T1000 (cell line): ENCODE data around the gene PARPBP.
"Not testable (repeated sequence)": the region's sequence is repeated elsewhere in the genome, so short reads cannot be mapped to it uniquely, and the experiment has no call there.

Experiments
- DNase-seq: peaks from one replicate; lab custom pipeline; 2025; ENCODE audit warnings: mixed read lengths; lab: John Stamatoyannopoulos, UW

Gene PARPBP

DNA sequence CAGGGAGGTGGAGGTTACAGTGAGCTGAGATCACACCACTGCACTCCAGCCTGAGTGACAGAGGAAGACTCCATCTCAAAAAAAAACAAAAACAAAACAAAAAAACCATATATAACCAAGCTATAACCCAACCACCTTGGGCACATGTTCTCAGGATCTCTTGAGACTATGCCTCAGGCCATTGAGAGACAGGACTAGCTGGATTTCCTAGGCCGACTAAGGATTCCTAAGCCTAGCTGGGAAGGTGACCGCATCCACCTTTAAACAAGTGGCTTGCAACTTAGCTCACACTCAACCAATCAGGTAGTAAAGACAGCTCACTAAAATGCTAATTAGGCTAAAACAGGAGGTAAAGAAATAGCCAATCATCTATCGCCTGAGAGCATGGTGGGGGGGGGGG is 35.2 kb downstream of the PARPBP start:
- not testable (repeated sequence) for DNase-seq

DNA sequence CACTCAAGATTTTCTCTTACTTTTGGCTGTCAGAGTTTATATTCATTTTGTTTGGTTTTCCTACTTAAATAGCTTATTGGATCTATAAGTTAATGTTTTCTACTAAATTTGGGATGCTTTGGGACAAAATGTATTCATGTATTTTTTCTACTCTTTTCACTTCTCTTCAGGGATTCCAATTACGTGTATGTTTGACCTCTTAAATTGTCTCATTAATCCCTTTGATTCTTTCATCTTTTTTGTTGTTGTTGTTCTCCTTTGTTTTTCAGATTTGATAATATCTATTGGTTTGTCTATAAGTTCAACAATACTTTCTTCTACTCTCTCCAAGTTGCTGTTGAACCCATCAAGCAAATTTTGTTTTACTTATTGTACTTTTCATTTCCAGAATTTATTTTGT is 43.4 kb downstream of the PARPBP start:
- DNase-seq, result no peak

DNA sequence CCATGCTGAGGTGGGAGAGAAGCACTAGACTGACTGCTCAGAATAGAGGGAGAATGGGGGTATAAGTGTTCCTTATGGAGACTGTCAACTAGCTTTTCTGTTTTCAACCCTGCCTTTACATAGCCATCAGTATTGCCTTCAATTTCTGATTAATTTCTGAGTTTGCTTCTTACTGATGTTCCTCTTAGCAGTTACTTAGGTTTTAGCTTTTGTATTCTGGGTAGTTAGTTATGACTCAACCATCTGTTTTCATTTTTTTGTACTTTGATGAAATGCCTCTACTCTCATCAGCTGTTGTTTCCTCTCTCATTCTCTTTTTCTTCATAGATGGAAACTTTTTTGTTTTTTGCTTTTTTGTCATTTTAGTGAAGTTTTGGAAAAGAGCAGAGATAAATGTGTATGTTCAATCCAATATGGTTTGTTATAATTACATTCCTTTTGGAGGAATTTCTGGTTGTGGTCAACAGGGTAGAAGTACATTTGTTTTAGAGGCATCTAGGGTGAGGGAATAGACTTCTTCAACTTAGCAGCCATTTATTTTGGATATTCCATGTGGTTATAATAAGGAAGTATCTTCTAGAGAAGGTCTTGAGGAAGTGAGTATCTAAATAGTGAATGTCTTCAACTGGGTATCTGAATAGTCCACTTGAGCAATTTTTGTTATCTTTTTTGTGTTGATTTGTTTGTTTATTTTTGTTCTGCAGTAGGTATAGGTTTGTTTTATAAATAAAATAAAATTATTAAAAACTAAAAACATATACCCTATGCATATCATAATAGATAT is 48.0 kb downstream of the PARPBP start:
- DNase-seq, result no peak

DNA sequence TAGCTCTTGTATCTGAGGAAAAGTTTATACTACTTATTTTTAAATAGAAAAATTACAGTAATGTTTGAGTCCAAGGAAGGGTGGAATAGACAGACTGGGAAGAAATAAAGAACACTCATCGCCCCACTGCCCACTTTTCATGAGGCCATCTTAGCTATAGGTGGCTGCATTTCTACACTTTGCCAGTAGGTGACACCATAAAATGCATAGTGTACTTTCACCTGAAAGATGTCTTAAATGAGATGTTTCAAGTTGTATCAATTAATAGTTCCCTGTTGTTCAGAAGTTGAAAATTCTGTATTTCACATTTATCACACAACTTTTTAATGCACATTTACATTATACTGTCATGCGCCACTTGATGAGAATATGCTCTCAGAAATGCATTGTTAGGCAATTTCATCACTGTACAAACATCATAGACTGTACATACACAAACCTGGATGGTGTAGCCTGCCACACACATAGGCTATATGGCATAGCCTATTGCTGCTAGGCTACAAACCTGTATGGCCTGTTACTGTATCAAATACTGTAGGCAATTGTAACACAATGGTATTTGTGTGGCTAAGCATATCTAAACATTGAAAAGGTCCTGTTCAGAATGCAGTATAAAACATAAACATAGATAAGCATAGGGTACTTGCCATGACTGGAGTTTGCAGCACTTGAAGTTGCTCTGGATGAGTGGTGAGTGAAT is 50.1 kb downstream of the PARPBP start:
- DNase-seq, result no peak

DNA sequence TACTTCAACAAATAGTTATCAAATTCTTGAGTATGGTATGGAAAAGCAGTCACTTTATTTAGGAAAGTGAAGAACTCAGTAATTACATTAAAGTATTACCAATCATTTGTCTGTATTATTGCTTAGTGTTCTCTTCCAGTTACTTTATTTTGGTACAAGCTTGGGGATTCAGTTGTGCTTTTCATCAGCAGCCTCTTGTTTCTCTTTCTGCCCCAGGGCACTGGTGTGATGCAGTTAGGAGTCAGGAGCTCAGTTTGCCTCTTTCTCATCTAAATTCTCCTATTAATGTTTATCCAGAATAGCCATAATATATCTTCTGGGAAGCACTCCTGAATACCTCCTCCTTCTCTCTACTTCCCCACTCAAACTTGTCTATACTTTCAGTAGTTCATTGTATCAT is 52.0 kb downstream of the PARPBP start:
- no peak for DNase-seq

DNA sequence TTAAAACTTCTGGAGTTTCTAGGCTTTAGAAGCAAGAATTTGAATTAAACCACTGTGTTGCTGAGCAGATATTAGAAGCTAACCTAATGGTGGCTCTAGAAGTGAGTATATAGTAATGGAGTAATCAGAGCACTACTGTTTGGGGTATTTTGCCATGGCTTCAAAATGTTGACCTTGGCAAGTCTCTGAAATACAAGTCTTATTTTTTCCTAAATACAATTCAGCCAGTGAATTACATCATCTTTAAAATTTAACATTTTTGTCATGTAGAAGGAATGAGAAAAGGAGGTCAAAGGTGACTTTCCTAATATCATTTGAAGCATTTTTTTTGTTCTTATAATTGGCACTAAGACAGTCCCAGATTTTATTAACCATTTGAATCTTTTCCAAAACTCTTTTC is 52.5 kb downstream of the PARPBP start:
- no peak for DNase-seq

DNA sequence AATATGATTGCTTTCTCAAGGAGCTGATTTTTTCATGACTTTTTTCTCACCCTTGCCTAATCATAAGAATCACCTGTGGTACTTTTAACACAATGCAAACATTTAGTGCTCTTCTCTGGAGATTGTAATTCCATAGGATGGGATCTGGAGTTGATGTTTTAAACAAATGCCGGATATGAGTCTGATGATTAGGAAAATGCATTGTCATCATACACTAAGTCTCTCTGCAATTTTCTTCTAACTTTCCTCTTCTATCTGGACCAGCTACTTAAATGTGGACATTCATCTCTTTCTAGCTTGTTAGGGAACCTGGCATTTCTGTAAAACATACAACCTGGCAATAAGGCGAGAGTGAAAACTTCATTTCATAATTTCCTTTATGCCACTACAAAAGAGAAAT is 54.1 kb downstream of the PARPBP start:
- DNase-seq, result no peak

DNA sequence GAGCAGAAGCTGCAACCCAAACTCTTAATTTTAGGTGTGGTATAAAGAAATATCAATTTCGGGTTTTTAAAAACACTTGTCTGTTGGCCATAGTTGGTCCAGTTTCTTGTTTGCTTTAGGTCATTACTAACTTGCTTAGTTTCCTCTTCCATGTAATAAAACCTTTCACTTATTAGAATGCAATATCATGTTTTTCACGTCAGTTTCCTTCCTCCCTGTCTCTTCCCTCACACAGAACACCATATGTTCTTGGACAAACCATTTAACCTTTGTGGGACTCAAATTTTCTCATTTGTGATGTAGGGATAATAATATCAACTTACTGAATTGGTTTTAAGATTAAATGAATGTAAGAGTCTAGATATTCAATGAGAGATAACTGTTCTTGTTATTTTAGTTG is 54.8 kb downstream of the PARPBP start:
- no peak for DNase-seq

DNA sequence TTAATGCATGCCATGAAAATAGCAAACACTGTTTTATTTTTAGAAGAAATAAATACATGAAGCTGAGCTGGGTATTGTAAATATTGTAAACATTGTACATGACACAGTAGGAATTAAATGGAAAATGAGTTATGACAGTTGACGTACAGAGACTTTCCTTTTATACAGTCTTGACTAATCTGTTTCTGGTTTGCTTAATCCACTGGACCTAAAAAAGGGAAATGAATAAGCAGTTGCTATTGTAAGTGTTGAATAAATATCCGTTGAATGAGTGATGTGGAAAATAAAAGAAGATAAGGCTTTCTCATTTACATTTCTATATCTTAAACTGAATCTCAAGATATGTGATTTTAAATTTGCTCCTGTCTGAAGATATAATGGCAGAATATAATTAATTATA is 62.7 kb downstream of the PARPBP start:
- no peak for DNase-seq

DNA sequence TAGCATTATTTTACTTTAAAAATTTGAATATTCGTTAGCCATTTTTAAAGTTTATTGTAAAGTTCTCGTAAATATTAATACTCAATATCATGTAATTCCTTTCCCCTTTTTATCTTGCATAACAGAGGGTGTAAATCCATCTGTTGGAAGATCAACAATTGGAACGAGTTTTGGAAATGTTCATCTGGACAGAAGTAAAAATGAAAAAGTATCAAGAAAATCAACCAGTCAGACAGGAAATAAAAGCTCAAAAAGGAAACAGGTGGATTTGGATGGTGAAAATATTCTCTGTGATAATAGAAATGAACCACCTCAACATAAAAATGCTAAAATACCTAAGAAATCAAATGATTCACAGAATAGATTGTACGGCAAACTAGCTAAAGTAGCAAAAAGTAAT is 75.8 kb downstream of the PARPBP start:
- no peak for DNase-seq

DNA sequence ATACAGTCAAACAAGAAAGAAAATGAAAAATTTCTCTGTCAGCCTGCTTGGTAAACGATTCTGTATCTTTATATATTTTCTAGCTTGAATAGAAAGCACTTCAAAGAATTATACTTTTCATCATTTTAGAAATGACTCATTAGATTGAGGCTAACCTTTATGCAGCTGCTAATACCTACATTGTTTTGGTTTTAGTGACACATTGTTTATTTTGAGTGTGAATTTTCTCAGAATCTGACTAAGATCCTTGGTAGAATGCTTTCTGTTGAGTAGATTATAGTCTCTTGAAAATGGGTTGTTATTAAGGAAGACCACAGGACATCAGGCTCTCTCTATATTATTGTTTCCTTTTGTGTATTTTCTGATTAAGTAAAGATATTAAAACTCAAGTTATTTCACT is 77.8 kb downstream of the PARPBP start, which contains the start of gene PMCH:
PMCH (minus strand) TSS at position 45 of the 400 bp plus-strand sequence. CDS start 63 bp downstream, outside the sequence.
- DNase-seq, result no peak

DNA sequence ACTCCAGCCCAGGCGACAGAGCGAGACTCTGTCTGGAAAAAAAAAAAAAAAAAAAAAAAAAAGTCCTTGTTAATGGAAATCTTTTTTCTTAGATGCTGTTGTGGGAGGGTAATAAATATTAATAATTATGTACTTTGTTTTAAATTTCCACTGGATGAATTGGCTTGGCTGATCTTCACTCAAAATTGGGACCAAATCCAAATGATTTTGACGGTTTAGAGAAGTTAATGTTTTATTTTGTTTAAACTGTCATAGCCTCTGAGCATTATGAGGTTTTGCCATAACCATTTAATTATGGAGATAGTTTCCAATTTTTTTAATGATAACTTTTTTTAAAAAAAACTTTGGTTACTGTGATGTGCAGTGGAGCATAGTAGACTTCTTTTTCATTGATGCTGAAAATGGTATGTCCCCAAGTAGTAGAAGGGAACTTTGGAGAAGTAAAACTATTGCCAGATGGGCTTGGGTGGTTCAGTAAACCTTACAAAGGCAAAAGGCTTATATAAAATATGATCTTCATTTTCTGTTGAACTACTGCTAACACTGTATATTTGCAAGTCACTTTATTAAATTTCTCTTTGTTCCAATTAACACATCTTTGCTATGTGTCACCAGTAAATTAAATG is 81.6 kb downstream of the PARPBP start:
- DNase-seq, result no peak

DNA sequence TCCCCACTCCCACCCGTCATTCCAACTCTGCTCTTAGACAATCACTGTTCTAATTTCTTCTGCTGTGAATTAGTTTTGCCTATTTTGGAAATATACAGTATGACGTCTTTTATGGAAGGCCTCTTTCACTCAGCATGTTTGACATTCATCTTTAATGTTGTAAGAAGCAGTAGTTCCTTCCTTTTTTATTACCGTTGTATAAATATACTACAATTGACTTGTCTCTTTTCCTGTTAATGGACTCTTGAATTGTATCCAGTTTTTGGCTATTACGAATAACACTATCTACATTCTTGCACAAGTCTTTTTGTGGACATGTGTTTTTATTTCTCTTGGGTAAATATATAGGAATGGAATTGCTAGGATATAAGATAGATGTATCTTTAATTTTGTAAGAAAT is 82.6 kb downstream of the PARPBP start:
- no peak for DNase-seq

DNA sequence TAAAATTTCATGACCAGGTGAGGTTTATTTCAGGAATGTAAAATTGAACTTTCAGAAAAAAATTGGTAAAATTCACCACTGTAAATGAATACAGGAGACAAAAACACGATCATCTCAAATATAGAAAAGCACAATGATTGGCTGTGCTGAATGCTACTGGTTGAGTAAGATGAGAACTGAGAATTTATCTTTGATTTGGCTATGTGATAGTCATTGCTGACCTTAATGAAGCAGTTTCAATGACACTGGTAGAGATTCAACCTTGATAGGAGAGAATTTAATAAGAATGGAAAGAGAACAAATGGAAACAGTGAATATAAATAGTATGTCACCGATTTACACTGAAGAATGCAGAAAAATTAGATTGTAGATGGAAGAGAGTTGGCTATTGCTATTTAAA is 84.0 kb downstream of the PARPBP start:
- no peak for DNase-seq

DNA sequence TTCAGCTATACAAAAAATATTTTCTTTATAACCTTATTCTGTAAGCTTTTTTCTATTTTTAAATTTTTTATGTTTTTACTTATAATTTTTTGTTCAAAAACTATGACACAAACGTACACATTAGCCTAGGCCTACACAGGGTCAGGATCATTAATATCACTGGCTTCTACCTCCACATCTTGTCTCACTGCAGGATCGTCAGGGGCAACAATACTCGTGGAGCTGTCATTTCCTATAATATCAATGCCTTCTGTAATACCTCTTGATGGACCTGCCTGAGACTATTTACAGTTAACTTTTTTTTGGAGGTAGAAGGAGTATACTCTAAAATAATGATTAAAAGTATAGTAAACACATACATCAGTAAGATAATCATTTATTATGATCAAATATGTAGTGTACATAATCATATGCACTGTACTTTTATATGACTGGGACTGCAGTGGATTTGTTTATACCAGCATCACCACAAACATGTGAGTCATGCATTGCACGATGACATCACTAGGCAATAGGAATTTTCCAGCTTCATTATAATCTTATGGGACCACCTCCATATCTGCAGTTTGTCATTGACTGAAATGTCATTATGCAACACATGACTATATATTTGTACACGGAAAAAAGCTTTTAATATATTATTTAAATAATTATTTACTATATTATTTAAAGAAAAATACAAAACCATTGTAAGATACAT is 96.2 kb downstream of the PARPBP start:
- DNase-seq, result peak; percentile 12

DNA sequence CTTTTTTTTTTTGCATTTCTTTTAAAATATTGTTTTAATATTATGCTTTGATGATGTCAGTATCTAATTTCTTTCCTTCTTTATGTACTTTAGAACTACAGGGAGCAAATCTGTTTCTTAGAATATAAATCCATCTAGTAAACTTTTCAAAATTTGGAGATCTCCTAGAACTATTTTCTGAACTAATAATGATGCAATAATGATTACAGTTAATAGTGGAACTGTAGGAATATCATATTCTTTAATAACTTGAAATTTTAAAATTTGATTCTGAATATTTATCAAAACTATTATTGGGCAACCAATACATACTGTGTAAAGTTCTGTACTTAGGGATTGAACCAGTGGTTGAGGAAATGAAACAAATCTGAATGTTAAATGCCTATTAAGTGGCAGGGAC is 100.8 kb downstream of the PARPBP start:
- no peak for DNase-seq

DNA sequence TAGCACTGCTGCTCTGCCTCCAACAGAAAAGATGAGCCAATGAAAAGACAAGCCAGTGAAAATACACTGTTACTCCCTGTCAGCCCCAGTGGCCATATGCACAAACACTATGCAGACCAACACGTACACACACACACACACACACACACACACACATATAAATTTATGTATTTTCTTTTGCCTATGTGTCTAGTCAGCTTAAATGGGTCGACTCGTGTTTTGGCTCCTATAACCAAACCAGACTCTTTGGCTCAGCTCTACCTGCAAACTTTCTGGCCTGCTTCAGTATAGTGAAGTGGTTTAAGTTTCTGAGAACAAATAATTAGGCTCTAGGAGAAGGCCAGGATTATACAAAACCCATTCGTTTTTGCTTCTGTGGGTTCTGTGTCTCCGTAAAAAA is 108.0 kb downstream of the PARPBP start:
- DNase-seq, result no peak

DNA sequence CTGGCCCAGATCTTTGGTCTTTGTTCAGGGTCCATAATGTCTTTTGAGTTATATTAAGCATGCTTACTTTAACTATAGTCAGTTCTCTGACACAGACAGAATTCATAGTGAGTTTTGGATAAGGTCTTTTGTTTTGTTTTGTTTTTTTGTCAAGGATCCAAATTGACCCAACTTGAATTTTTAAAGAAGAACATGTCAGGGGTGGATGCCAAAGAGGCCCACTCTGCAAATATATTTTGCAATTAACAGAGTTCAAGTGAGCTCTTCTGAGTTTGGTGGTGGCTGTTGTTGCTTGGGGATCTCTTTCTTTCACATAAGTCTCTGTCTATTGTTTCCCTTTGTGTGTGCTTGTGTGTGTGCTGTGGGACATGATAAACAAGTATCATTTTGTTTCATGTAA is 112.1 kb downstream of the PARPBP start:
- no peak for DNase-seq

DNA sequence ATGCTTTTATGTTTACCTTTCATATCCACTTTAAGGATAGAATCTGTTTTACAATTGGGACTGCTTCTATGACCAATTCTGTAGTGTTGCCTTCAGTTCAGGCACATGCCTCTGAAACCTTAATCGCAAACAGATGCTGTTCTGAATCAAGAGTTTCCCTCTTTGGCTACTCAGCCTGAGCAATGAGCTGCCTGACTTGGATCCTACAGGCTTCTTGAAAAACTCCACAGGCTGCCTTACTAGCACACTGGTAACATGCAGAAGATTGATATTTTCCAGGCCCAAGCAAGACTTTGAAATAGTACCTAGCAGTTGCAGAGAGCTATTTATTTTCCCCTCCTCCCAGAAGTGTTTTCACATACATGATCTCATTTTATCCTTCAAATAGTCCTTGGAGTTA is 112.5 kb downstream of the PARPBP start:
- DNase-seq, result no peak

DNA sequence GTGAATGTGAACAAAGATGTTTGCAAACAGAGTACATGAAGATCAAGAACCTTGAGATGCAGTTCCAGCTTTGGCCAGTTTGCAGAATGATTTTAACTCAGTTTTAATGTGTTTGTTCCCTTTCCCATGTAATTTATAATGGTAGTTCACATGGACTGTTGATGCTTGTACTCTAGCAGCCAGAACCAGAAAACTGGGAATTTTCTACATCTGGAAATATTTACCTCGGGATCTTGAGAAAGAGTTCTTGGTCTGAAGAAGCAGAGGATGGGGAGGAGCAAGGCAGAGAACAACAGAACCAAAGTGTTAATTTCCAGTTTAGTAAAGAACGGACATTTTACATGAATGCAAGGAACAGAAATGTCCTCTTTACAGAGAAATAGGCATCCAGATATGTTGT is 114.6 kb downstream of the PARPBP start:
- no peak for DNase-seq

DNA sequence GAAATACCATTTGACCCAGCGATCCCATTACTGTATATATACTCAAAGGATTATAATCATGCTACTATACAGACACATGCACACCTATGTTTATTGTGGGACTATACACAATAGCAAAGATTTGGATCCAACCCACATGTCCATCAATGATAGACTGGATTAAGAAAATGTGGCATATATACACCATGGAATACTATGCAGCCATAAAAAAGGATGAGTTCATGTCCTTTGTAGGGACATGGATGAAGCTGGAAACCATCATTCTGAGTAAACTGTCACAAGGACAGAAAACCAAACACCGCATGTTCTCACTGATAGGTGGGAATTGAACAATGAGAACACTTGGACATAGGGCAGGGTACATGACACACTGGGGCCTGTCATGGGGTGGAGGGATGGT is 120.9 kb downstream of the PARPBP start:
- DNase-seq, result not testable (repeated sequence)
